Right lobe of liver (tissue), 4 donors: Measurements from ENCODE around the gene FER1L5.

ENCODE experiments used
- POLR2A ChIP-seq: fragments of 450-650 bp; IDR thresholded peaks from one replicate; pipeline ENCODE4 v1.6.1; 2017; ENCODE audit warnings: antibody characterized with exemption, mild to moderate bottlenecking
- TF ChIP-seq, protein P1 (sequence below), 4 donors: fragments of 200-600 bp in 3 of 4; fragments of 450-650 bp in 1 of 4; IDR thresholded peaks; one replicate each; pipeline versions ENCODE4 v1.5.1 to v1.8.0; 2016 to 2022; ENCODE audit warnings: antibody characterized with exemption in 4 of 4, mild to moderate bottlenecking in 2 of 4
- donor health status: DM: no; HTN: no; CAD: no.
- donor health status: DM: no; HTN: no; CAD: no.
- donor health status: DM: no; HTN: yes; CAD: no.

- no peak for TF ChIP-seq POLR2A
- TF ChIP-seq, protein P1, sequence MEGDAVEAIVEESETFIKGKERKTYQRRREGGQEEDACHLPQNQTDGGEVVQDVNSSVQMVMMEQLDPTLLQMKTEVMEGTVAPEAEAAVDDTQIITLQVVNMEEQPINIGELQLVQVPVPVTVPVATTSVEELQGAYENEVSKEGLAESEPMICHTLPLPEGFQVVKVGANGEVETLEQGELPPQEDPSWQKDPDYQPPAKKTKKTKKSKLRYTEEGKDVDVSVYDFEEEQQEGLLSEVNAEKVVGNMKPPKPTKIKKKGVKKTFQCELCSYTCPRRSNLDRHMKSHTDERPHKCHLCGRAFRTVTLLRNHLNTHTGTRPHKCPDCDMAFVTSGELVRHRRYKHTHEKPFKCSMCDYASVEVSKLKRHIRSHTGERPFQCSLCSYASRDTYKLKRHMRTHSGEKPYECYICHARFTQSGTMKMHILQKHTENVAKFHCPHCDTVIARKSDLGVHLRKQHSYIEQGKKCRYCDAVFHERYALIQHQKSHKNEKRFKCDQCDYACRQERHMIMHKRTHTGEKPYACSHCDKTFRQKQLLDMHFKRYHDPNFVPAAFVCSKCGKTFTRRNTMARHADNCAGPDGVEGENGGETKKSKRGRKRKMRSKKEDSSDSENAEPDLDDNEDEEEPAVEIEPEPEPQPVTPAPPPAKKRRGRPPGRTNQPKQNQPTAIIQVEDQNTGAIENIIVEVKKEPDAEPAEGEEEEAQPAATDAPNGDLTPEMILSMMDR (IDR thresholded peaks at IDR 0.05): no peak
Observed at GRCh38 chr2:96623116-96623515, 19.4 kb upstream of the FER1L5 start.
